Stimulated activated CD4-positive, alpha-beta T cell treated with anti-CD3 and anti-CD28 coated beads, TNF-alpha, amount 100 ng/mL, for 24 hours (primary cell): Measurements from ENCODE around the gene LOXL1.
"Not testable (repeated sequence)": the region's sequence is repeated elsewhere in the genome, so short reads cannot be mapped to it uniquely, and the experiment has no call there.

Source experiments
- DNase-seq, 3 experiments: peaks; one replicate each; pipeline ENCODE4 v3.0.0-alpha.2; 2020; ENCODE audit warnings: low read depth in 3 of 3

Gene LOXL1

DNA sequence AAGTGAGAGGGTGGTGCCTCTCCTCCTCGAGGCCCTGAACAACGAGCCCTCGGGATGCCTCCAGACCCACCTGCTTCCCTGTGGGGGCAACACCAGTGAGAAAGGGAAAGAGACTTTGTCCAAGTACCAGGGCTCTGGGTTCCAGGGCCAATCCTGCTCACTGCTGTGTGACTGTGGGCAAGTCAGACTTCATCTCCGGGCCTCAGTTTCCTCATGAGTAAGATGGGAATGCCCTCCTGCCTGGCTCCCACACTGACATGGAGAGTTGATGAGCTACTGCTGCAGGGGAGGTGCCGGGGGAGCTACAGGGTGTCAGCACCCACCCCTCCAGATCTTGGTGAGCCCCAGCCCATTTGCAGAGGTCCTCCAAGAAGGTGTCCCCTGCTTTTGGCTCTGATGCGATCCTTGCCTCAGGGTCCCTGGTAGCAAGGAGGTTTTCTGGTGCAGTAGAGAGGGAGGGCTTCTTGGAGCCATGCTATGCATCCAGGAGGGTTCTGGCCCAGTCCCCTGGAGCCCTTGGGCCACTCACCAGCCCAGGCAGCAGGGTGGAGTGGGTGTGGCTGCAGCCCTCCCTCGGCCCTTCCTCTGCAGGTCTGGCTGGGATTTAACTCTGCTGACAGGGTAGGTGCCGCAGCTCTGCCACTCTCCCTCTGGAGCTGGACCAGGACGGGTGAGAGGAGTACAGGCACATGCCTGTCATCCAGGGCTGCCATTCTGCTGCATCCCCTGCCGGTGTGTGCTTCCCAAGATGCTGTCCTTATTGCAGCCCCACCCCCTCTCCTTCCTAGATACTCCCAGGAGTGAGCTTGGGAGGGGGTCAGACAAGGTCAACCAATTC lies 26.9 kb downstream of the LOXL1 start:
- no peak for DNase-seq

DNA sequence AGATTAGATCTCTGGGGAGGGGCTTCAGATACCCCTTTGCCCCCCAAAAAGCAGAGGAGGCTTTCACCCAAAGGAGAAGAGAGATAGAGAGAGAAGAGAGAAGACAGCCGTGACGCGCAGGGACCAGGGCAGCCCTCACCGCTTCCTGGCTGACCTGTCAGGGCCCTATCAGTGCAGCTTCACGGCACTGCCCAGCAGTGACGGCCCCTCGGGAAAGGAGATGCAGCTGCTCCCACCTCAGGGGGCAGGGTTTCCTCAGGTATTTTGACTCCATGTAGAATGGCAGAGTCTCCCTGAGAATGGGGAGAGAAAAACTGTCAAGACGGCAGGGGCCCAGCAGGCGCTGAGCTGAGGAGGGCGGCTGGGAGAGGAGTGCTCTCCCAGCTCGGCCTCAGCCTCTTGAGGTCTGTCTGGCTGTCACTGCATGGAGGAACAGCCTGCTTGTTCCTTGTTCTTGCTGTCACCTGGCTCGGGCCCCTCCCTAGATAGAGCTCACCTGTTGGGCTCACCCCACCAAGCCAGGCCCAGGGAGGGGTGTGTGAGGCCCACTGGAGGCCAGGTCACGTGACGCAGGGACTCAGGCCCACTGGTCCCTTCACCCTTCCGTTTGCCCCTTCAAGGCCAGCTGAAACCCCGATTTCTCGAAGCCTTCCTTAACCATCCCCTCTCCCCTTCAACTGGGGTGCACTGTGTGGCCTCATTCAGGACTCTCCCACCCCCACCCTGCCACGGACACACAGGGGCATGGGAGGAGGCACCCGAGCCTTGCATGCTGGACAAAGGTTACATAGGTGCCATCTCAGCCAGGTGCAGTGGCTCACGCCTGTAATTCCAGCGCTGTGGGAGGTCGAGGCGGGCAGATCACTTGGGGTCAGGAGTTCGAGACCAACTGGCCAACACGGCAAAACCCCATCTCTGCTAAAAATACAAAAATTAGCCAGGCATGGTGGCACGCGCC lies 28.2 kb downstream of the LOXL1 start:
- DNase-seq: no peak

DNA sequence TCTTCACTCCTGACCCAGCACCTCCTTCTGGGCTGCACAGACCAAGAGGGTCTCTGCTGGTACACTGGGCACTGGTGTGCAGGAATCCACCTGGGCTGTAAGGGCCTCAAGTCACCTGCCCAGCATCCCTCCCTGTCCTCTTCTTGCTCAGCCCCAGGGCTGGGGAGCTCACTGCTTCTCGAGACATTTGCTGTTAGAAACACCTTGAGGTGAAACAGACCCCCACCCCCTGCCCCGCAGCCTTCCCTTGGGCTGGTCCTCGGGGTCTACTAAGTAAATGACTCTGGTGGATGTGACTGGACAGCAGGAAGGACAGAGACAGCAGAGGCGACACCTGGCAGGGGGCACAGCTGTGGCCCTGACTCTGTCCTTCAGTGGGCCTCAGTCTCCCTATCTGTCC lies 29.1 kb downstream of the LOXL1 start:
- DNase-seq: no peak

DNA sequence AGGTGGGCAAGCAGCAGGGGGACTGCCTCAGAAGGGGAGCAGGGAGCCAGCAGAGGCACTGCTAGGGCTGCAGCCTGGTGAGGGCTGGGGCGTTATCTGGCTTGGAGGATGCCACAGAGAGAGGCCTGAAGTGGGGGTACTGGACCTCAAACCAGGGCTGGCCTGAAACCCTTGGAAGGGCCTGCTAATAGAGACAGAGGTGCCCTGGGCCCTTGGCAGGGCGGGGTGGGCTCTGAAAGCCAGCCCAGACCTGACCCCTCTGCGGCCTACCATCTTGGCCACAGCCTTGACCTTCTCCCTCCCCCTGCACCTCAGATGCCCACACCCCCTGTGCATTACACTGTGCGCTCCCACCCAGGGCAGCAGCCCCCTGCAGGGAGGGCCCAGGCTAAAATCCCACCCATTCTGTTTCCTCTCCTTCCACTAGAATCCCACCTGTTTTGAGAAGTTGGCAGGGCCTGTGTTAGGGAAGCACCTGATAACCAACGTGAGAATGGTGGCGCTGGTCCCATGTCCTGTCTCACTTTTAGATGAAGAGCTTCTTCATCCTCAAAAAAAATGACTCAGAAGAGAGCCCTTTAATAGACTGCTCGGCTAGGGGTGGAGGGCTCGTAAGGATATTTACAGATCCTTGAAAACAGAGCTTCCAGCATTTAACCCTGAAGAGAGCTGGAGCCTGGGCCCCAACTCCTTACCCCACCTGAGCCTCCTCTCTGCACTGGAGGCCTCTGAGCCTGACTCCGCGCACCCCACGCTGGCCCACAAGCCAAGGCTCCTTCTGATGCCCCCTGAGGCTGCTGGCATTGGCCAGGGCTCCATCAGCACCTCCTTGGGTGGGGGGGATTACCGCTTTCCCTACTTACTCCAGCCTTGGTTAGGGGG lies 29.8 kb downstream of the LOXL1 start:
- no peak for DNase-seq

DNA sequence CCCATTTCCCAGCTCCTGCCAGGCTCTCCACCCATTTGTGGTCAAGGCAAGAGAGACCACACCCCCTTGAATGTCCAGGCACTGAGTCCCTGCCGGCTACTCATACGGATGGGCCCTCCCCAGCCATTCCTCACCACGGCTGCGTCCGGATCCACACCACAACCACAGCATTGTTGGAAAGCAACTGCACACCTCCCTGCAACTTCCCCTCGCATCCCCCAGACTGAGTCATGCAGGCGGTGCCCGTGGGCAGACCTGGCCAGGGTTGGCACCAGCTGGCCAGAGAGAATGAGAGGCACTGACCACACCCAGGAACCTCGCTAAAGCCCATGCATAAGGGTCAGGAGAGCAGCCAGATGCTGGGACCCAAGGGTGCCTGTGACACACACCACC lies 30.5 kb downstream of the LOXL1 start:
- no peak for DNase-seq

DNA sequence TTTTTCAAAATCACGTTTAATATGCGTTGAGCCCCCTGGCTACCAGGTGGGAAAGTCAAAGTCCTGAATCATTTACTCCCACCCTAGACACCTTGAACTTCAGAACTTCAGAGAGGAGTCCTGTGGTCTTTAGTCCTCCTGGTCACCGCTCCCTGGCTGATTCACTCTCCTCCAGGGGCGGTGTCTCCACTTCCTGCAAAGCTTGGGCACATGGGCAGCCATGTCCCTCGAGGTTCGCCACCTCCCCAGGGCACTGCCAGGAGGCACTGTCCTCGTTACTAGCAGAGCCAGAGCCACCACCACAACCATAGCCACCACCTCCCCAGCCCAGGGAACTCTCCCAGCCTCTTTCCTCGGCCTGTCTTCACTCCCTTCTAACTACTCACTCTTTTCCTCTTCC lies 31.0 kb downstream of the LOXL1 start:
- no peak for DNase-seq

DNA sequence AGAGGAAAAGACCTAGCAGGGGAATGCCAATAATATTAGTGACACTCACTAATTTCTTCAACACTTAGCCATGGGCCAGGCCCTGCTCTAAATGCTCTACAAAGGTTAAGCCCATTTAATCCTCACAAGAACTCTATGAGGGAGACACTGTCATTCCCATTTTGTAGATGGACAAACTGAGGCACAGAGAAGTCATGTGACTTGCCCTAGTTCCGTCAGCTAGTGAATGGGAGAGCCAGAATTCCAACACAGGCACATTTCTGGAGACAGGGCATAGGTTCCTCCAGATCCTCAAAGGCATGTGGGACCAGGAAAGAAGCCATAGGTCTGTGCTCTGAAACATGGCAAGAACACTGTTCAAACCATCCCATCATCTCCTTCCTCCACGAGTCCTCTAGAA lies 31.5 kb downstream of the LOXL1 start:
- no peak for DNase-seq

DNA sequence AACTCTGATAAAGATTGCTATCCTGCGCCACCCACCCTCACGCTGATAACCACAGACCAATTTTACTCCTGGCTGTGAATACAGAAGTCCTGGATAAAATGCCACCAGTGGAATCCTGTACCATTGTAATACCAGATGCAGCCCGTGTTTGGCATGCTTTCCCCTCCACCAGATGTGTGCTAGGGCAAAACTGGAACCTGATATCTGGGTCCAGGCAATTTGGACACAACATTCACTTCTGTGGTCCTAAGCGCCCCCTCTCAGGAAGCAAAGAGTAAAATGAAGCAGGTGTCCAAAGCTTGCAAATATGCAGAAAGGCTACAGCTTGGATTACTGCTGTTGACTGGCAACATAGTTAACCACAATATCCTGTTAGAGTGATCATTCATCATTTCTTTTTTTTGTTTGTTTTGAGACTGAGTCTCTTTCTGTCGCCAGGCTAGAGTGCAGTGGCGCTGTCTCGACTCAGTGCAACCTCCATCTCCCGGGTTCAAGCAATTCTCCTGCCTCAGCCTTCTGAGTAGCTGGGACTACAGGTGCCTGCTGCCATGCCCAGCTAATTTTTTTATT lies 32.8 kb downstream of the LOXL1 start:
- DNase-seq: no peak

DNA sequence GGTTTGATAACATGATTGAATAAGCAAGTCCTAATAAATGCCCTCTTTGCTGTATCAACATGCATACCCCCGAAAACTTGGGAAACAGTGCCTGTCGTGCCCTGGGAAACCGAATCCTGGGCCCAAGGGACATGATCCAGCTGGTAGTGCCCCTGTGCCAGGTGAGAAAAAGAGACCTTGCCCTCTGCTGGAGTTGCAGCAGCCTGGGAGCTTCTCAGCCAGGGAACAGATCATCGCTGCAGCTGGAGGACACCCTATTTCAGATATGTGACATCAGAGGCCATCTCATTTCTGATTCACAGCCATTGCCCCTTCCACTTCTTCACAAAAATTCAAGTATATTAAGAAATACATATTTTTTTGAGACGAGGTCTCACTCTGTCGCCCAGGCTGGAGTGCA lies 33.5 kb downstream of the LOXL1 start:
- DNase-seq: no peak

DNA sequence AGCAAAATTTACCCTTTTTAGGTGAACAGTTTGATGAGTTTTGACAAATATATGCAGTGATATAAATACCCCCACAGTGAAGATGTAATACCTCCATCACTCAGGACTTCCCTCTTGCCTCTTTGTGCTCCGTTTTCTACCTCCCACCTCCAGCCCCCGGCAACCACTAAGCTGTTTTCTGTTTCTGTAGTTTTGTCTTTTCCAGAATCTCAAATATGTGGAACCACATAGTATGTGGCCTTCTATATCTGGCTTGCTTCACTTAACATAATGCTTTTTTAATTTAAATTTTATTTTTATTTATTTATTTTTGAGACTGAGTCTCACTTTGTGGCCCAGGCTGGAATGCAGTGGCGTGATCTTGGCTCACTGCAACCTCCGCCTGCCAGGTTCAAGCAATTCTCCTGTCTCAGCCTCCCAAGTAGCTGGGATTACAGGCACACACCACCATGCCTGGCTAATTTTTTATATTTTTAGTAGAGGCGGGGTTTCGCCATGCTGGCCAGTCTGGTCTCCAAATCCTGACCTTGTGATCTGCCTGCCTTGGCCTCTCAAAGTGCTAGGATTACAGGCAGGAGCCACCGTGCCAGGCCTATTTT lies 34.3 kb downstream of the LOXL1 start:
- not testable (repeated sequence) for DNase-seq

DNA sequence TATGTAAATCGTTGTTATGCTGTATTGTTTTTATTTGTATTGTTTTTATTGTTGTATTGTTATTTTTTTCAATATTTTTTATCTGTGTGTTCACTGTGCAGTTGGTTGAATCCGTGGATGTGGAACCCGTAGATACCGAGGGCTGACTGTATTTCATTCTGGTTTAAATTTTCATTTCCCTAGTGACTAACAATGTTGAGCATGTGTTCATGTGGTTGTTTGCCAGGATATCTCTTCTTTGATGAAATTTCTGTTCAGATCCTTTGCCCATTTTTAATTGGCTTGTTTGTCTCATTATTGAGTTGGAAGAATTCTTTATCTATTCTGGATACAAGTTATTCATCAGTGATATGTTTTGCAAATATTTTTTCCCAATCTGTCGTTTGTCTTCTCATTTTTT lies 36.2 kb downstream of the LOXL1 start:
- no peak for DNase-seq

DNA sequence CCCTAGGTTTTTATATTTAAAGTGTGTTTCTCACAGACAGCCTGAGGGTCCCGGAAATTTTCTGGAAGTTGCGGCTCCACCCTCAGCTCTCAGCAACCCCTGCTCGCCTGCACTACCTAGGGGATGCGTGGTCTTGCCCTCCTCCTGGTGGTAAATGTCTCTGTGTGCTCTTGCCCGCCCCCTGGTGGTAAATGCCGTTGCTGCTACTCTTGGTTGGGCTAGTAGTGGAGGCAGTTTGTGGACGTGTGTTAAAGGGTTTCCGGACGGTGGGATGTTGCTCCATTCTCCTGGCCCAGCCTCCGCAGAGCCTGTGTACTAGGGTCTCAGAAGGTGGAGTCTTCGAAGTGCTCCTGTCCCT lies 38.5 kb downstream of the LOXL1 start:
- DNase-seq: peak; percentile 70 to 83 (median 77)

DNA sequence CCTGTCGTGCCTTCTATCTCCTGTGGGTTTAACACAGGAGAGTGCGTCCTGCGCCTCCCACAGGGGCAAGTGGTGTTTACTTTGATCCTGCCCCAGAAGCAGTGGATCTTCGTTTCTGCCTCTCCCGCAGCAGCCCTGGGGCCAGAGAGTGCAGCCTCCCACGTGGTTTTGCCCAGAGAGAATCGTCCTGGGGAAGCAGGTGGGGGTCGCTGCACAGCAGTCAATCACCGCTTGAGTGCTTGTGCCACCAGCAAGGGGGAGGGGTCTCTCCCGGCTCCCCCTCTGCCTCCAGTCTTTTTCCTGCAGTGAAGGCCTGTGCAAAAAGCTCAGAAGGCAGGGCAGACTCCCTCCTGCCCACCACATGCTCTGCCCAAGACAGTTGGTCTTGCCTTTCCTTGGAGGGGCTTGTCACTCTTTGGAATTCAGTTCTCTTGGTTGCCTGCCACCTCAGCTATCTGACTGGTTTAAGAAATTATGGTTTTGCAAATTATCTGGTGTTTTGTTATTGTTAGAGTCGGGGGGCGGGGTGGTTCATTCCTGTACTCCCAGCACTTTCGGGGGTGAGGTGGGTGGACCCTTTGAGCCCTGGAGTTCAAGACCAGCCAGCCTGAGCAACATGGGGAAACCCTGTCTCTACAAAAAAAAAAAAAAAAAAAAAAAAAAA lies 39.0 kb downstream of the LOXL1 start:
- peak in 2 of 3 experiments; percentile 40 to 63 for DNase-seq

DNA sequence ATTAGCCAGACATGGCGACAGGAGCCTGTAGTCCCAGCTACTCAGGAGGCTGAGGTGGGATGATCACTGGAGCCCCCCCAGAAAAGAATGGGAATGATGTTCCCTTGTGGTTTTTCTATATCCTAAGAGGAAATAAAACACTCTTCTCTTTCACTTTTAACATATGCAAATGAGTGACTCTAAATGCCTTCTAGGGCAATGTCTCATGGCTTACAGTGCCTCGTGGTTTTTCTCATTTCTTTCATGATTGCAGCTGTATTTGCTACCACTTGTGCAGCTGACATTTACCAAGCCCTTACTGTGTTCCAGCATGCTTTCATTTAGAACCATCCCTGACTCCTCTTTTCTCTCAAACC lies 39.5 kb downstream of the LOXL1 start:
- no peak for DNase-seq

DNA sequence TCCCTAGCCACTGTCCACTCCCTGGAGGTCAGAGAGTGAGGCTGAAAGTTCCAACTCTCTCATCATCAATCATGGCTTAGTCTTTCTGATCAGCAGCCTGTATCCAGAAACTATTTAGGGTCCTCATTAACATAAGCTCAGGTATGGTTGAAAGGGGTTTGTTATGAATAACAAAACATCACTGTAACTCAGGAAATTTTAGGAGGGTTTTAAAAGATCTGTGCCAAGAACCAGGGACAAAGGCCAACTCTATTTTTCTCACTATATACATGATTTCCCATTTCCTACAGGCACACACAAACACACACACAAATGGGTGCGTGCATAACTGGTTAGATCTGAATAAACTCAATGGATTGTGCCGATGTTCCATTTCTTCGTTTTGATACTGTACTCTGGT lies 42.2 kb downstream of the LOXL1 start:
- no peak for DNase-seq

DNA sequence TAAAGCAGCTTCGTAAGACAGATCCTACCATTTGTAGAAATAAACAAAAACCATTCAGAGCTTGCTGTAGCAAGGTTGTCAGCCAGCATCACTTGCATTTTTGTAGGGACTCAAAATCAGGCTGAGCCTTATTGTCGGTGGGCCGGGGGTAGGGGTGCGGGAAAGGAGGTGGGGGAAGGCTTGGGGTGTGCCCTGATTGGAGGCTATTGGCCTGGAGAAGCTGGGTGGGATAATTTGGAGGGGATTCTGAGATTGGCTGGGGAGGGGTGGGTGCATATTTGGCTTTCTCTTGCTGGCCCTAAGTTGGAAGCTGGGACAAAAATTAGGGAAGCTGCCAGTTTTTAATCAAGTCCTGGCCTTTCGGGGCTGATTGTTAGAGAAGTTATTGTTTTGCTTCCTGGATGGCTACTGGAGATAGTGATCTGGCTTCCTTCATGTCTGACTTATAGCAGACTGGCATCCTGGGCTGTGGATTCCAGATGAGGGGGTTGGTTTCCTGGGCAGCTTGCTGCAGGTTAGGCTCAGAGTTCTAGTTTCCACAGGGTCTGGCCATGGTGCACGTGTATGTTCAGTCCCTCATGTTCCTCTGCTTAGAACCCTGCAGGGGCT lies 43.0 kb downstream of the LOXL1 start:
- no peak for DNase-seq

DNA sequence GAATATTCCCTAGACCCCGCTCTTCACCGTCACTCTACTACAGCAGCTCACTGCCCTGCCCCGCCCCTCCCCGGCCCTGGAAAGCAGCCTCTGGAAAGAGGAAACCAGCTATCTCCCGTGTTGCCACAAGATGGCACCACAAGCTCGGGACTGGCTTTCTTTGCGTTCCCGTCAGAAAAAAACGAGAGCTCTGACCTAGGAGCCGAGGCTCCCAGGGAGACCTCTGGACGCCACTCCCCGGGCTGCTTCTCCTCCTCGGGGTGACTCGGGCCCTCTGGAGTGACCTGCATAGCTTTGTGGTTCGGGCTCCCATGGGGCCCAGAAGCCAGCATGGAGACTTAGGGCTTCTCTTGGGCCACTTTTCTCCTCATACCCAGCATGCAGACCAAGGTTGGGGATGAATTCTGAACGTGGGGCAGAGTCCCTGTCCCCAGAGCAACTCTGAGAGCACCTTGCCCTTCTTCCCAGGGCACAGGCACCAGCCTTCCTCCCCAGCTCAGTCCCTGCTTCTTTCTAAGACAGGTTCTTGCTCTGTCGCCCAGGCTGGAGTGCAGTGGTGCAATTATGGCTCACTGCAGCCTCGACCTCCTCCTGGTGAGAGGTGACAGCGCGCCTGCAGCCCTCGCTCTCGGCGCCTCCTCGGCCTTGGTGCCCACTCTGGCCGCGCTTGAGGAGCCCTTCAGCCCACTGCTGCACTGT lies 46.9 kb downstream of the LOXL1 start:
- peak; percentile 57 to 79 (median 71) for DNase-seq

DNA sequence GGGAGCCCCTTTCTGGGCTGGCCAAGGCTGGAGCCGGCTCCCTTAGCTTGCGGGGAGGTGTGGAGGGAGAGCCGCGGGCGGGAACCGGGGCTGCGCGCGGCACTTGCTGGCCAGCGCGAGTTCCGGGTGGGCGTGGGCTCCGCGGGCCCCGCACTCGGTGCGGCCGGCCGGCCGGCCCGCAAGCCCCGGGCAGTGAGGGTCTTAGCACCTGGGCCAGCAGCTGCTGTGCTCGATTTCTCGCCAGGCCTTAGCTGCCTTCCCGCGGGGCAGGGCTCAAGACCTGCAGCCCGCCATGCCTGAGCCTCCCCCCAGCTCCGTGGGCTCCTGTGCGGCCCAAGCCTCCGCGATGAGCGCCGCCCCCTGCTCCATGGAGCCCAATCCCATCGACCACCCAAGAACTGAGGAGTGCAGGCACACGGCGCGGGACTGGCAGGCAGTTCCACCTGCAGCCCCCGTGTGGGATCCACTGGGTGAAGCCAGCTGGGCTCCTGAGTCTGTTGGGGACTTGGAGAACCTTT lies 47.5 kb downstream of the LOXL1 start:
- DNase-seq: not testable (repeated sequence)

DNA sequence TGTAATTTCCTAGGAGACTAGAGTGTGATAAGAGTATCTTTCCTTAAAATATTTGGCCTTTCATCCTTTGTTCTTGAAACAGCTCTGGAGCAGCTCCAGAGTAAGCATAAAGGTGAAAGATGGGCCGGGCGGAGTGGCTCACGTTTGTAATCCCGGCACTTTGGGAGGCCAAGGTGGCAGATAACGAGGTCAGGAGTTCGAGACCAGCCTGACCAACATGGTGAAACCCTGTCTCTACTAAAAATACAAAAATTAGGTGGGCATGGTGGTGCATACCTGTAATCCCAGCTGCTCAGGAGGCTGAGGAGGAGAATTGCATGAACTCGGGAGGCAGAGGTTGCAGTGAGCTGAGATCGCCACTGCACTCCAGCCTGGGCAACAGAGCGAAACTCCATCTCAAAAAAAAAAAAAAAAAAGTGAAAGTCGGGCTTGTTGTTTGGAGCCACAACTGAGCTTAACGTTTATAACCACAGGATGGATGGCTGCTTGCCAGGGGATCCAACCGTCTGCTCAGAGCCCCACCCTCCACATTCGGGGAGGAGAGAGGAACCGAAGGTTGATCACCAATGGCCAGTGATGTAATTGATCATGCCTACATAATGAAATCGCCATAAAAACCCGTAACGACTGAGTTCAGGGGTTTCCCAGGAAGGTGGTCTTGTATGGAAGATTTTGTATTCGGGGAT lies 49.3 kb downstream of the LOXL1 start:
- not testable (repeated sequence) for DNase-seq
